HG02870 (cell line): Measurements from ENCODE around the gene ADAMTS9.

Source experiments
- ATAC-seq: cut with Tn5 transposase; IDR thresholded peaks from one replicate; pipeline ENCODE4 v1.9.1; 2021; ENCODE audit warnings: mild to moderate bottlenecking, moderate library complexity; ENCODE audit not compliant: unreplicated experiment

Gene ADAMTS9

DNA sequence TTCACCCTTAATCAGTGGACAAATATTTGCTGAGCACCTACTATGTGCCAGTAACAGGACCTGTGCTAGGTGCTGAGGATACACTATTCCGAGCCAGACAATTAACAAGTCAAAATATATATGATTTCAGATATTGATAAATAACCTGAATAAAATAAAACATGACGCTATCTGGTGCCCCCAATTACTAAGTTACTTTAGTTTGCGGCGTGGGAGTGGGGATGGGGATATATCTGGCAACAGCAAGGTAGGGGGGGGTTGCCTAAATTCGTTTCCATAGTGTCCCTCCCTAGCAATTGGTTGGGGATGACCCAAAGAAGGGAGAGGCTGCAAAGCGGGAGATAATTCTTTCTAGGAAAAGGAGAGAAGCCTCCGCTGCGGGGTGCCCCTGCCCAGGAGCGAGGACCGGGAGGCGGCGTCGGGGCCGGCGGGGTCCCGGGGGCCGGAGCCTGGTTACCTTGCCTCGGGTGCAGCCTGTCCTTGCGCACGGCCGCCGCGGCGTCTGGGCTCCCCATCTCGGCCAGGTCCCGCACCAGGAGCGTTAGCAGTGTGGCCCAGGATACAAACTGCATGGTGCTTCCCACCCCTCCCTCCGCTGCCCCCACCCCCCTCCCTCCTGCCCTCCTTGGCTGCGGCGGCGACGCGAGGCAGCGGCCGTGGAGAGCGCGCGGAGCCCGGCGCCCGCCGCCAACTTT is 567 bp downstream of the ADAMTS9 start:
- ATAC-seq = no peak

DNA sequence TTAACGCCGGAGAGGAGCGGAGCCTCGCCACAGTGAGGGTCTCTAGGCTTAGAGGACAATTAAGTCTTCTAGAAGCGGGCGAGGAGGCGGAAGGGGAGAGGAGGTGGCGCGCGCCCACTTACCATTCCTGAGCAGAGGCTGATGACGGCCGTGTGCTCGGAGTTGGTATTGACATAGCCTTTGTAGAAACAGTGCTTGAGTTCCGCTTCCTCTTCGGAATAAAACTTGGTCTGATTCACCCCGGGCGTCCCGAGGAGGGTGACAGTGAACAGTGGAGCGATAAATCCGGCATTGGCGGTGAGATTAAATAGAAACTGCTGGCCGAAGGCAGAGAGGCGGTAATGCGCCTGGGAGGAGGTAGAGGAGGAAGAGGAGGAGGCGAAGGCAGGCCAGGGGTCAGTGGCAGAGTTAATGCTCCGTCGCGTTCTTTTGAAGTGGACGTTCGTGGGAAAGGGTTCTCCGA is 1.3 kb downstream of the ADAMTS9 start:
- ATAC-seq = no peak

DNA sequence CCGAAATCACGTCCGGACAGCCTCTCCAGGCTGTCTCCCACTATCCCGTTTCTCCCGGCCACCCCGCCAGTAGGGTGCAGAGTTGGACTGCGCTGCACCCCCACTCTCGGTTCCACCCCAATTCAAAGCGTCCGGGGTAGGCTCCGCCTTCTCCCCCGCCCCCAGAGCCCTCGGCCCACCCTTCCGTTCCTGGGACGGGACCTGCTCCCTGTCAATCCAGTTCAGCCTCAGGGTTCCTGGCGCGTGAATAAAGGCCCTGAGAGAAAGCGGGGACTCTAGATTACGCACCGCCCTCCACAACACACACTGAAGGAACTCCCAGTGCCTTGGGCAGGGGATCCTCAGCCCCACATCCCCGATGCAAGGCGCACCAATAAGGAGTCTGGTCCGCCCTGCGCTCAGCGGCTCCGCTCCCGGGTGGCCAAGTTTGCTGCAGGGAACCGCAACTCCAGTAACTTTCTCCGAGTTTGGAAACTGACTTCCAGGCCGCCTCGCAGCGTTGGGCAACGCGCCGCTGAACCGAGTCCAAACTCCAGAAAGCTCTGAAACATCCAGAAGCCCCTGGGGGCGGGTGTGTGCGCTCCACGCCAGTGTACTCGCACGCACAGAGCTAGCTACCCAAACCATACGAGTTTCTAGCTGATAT is 1.9 kb downstream of the ADAMTS9 start:
- no peak for ATAC-seq

DNA sequence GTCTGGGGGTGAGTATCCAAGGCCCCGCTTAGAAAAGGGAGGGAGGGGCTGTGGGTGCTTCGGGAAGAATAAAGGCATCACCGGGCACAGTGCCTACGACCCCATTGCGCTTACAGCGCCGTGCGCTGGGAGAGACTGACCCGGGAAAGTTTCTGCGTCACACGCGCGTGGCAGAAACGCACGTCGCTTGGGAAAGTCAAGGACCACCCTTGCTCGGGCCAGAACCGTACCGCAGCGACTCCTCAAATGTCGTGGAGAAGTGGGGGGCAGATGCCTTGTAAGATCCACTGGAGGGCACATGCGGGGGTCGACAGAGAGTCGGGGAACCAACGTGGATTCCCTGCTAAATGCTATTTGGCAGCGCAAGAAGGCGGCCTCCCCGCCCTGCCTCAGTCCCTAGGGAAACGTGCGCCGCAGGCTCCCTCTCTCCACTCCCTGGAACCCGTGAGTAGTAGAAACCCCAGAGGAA is 2.4 kb downstream of the ADAMTS9 start:
- ATAC-seq = no peak

DNA sequence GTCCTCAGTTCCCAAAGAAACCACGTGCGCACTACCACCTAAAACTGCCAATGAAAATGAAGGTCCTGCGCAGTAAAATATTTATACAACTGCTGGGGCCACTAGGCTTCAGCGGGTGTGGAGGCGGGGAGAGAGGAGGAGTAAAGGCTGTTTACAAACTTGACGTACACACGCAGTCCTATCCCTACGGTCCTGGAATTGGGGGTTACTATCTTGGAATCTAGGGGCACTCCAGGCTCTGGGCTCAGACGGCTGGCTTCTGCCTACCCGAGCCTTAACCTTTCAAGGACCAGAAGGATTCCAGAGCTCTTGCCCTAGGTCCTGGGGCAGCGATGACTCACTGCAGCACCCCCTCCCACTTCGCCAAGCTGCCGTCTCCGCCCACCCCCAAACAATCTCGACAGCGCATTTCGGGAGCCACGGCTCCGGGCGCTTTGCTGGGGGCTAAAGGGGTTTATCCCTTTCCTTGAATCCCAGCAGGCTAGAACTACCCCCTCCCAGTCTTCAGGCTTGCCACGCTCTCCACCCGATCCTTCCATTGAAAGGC is 3.0 kb downstream of the ADAMTS9 start:
- no peak for ATAC-seq

DNA sequence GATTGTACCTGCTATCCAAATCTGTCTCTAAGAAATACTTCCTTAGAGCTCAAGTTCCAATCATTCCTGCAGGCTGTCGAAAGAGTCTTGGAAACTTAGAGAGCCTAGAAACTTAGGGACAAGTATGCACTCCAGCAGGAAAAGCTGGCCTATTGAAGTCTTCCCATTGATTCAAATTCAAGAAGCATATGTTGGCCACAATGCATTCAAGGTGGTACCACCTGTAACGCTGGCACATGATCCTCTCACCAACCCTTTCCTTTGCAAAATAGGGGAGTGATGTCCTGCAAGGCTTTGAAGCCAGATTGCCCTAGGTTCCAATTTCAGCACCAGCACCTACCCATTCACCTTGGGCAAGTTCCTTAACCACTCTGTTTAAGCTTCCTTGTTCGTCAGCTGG is 6.0 kb downstream of the ADAMTS9 start:
- no peak for ATAC-seq

DNA sequence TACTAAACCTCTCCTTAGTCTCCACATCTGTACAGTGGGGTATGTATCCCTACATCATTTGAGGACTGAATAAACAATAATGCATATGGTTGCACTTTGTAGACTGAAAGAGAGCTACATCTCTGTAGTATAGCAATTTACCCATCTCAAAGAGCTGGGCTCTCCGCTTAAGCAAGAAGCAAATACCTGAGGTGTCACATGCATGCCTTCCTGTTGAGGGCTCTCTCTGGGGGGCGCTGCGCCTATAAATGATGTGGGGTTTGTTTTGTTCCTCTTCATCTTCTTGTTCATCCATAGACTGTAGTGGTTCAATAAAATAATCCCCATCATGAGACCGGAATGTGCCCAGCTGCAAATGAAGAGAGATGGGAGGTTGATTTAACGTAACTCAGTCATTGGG is 6.8 kb downstream of the ADAMTS9 start:
- ATAC-seq = no peak

DNA sequence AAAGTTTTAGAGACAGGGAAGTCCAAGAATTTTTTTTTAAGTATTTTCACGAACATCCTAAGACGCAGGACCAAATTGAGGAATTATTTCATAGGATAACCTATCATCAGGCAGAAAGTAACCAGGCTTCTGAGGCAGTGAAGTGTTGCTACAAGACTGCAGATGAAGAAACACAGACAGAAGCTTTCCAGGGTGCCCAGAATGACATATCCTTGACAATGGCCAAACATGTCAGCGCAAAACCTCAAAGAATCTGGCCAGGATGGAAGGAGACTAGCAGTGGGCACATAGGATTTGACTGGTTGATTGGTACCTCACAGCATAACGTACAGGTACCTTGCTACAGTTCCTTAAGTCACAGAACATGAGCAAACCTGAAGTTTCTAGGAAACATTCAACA is 7.5 kb downstream of the ADAMTS9 start:
- no peak for ATAC-seq

DNA sequence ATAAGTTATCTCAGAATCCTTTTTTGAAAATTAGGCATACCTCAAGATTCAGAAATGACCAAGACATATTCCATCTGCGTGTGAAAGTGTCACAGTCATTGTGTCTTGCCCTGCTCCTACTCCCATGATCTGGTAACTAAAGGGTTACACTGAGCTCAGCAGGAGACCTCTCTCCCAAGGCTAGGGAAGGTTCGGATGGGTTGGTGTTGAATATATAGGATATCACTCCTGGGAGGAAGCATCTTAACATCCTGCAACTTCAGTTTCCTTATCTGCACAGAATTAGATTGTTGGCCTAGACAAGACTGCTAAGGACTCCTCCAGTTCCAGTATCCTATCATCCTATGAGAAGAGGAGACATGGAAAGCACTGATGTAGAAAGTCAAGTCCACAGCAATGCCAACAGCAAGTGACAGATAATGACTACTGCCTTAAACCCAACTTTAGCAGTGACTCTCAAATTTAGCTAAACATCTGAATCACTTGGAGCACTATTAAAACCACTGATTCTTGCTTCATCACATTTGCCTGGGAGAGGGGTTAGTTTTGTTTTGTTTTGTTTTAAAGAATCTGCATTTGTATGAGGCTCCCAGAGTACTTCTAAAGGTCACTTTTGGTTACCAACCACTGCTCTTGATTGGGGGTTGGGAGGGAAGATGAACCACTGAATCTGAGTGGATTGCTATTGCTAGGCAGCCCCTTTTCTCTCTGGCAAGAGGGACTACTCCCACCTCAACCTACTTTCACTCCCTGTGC is 9.7 kb downstream of the ADAMTS9 start:
- no peak for ATAC-seq

DNA sequence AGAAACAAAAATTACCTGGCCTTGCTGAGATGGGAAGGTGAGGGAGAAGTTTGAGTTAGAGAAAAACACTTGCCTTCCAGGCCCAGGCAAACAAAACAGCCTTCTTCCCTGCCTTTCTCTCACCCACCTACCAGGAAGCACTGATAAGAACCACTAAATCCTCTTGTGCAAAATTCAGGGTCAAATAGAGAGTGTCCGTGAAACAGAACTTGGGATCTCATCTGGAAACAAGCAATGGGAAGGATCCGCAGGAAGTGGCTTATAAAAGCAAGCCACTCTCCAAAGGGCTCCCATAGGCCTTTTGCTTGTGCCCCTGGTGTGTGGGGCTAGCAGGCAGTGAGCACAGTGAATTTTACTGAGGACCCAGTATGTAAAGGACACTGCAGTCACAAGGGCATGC is 11.0 kb downstream of the ADAMTS9 start:
- no peak for ATAC-seq

DNA sequence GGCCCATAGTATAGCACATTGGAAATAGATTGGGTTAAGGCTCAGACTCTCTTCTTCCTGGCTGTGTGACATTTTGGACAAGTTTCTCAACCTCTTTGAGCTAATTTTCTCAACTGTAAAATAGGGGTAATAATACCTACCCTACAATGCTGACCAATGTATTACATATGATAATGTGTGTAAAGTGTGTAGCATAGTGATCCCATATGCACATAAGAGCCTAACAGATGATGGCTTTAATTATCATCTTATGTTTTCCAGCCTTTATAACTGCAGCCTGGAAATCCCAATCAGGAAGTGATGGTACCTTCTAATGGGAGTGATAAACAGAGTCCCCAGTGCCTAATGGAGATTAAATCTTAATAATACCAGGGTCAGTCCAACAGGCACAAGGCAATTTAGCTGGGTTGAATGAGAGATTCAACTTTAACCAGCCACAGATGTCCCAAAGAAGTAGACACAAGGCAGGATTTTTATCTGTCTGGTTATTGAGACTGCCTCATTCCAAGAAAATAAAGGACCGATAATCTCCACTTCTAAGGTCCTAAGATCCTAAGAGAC is 12.0 kb downstream of the ADAMTS9 start:
- no peak for ATAC-seq

DNA sequence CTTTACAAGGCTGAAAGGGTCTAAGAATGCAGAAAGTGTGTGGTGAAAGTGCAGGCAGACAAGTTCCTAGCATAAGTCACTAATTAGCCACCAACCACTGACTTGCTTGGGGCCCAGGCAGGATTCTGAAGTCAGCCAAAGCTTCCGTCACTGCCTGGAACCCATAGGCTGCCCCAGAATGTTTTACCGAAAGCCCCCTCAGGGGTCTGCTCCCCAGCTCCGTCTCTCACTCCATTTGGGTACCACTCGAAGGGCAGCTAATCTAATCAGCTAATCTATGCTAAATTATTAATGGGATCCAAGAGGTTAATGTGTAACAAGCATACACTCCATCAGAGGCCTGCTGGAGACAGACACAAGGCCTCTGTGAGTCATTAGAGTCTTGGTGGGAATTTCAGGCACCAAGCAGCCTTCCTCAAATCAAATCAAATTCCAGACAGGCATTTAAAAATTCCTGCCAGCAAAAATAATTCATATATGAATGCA is 13.2 kb downstream of the ADAMTS9 start:
- no peak for ATAC-seq

DNA sequence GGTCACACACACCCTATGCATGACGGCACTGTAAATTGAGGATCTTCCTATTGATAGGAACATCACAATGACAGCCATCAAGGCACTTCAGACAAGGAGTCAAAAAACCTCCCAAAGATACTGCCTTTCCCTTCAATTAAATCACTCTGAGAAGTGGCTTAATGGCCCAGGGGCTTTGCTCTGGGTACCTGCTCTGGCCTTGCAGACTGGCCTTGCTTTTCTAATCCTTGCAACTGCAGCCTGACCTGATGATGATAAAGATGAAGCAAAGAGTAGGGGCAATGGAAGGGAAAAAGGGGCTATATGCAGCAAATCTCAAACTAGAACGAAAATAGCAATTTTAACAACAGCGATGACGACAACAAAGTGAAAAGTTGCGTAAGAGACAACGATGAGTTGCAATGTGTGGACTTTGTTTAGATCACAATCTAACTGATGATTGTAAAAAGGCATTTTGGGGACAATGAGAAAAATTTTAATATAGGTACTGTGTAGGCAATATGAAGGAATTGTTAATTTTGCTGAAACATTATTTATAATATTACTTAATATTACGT is 14.6 kb downstream of the ADAMTS9 start:
- ATAC-seq = no peak

DNA sequence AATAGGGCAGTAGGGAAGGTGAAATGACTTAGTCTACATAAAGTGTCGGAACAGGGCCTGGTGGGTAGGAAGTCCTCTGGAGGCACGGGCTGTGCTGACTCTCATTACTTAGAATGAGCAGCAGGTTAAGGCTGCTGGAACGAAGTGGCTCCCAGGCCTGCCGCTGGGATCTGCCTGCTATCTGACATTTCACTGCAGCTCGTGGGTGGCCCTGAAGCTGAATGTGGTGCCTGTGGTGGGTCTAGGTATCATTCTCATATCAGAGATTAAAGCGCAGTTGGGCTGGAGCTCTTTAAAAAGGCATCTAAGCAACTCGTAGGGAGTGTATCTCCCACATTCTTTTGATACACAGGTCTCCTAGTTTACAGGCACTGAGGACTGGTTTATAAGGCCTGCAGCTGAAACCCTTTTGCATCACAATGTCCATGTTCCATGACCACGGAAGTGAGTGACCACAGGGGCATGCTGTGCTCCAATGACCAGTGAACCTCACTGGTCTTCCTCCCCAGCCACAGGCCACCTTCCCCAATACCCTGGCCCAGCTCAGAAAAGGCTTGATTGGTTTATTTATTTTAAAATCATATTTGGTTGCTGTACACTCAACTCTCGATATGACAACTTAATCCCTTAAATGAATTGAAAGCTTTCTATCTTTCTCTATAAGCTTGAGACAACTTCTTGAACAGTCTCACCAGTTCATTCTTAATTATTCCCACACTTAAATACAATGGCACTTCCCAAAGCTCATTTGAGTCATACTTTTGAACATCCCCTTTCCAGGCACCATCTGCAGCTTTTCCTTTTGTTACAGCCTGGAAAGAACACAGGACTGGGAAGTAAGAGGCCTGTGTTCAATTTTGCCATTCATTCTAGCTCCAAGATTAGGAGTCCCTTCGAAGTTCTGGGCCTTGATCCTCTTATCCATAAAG is 19.0 kb downstream of the ADAMTS9 start:
- ATAC-seq = no peak

DNA sequence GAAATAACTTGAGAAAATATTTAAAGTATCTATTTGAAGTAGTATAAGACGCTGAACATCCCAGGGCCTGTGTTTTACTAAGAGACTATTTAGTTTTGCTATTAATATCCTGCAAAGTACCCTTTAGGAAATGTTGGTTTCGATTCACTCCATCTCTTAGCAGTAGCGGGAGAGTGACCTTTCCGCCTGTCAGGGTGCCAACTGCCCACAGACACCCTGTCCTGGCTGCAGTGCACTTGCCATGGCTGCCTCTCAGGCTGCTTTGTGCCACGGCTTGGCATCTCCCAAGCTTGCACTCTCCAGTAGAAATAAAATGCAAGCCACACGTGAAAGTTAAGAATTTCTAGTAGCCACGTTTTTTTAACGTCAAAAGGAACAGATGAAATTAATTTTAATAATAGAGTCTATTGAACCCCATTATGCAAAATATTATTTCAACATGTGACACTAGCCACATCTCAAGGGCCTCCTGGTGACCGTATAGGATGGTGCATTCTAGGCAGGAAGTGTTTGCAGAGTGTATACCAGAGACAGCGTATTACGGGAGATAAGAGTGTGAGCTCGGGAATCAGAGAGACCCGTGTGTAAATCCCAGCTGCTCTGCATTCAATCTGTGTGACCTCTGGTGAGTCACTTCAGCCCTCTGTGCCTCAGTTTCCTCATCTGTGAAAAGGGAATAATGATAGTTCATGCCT is 19.8 kb downstream of the ADAMTS9 start:
- no peak for ATAC-seq

DNA sequence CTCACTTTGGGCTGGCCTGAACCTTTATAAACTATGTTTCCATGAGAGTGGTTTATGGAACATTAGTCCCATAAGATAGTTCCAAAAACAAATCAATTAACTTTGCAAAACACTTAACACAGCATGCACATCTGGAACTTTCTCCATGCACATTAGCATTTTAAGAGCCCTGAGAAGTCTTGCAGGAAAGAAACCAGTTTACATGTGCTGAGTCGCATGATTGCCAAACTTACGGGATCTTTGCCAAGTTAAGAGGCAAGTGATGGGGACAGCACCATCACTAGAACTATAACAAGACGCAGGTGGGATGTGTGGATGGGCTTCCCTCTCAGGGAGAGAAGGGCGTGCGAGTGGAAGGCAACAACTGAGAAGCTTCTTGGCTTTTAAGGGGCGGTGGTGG is 20.7 kb downstream of the ADAMTS9 start:
- ATAC-seq = no peak

DNA sequence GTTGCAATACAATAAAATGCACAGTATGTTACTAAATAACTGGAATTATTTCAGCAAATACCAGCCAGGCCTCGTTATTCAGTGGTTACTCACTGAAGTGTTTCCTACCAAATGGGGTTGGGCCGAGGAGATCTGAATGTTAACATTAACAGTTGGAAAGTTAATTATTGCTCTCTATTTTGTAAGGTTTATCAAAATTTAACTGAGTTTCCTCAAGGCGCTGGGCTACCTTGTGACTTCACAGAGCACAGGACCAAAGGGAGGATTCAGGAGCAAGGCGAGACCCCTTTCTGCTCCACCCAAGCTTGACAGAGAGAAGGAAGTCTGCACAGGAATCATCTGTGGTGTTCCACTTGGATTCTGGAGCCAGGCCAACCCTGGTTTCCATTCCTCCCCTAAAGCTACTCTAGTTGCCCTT is 21.6 kb downstream of the ADAMTS9 start:
- ATAC-seq = no peak

DNA sequence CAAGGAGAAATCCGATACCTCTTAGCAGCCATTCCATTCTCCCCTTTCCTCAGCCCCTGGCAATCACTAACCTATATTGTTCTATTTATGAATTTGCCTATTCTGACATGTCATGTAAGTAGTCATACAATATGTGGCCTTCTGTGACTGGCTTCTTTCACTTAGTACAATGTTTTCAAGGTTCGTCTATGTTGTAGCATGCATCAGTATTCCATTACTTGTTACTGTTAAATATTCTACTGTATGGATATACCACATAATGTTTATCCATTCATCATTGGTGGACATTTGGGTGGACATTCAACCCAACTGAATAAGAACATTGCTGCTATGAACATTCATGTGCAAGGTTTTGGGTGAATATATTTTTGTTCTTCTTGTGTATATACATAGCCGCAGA is 23.4 kb downstream of the ADAMTS9 start:
- no peak for ATAC-seq

DNA sequence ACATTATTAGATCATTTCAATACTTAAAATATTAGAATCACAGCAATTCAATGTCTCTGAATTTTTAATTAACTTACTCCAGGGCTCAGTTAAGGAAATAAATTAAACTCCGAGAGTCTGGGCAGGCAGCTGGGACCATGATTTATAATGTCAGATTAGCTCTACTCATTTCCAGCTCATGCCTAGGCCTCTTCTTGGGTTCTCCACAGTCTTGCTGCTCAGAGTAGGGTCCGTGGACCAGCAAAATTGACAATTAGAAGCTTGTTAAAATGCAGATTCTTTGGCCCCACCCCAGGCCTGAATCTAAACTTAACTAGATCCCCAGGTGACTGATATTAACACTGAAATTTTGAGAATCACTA is 28.2 kb downstream of the ADAMTS9 start:
- ATAC-seq = no peak
